ENCODE data around the gene MCTP1.

MCTP1 gene

GRCh38 chr5:94885931-94886330, 399.0 kb downstream of the MCTP1 start:
- DNase-seq = no peak
- no peaks in the 10 kb centered on the region for H3K4me1 ChIP-seq (ENCODE audit: control extremely low read depth in 1 of 4, control insufficient read depth in 4 of 4, insufficient read depth in 4 of 4, low read length in 3 of 4)
- H3K27me3 ChIP-seq (replicated peaks in 2 of 5; ENCODE audit: control insufficient read depth in 4 of 5, insufficient read depth in 5 of 5, low read length in 4 of 5) = no peaks in the 10 kb centered on the region
- no CpG with 5 or more reads among the region's 2 CpGs for WGBS (ENCODE audit: insufficient coverage)
- H3K27ac ChIP-seq (ENCODE audit: insufficient read depth in 1 of 2, low read depth in 1 of 2, low read length in 2 of 2, poor library complexity in 1 of 2, severe bottlenecking in 2 of 2) = no peak overlapping the region
- CTCF ChIA-PET = interaction anchor here (1.2 to 2.2 kb wide), 2 partner anchors 8 to 15 kb away, joined by 3 to 5 read pairs; no protein-coding TSS in a partner anchor
- H3K9me3 ChIP-seq (ENCODE audit: control extremely low read depth in 1 of 5, control insufficient read depth in 4 of 5, insufficient read depth in 2 of 5, low read depth in 1 of 5, low read length in 4 of 5) = no peaks in the 10 kb centered on the region
- peaks cover 0 to 7% (median 3%) of the 10 kb centered on the region in 4 experiments for H3K36me3 ChIP-seq (ENCODE audit: control insufficient read depth in 4 of 4, insufficient read depth in 4 of 4, low read length in 3 of 4)
- POLR2A ChIA-PET = no interaction called here
- no peak overlapping the region for H3K4me3 ChIP-seq (ENCODE audit: control insufficient read depth in 1 of 7, extremely low read depth in 1 of 7, insufficient read depth in 4 of 7, low read depth in 2 of 7, low read length in 6 of 7)

- CTCF ChIA-PET = interaction anchor here (2.2 kb wide), 1 partner anchor 9 kb away, joined by 5 read pairs; no protein-coding TSS in a partner anchor
These were observed 400.6 kb downstream of the MCTP1 start for GRCh38 chr5:94884311-94884710.

GRCh38 chr5:94872526-94872925, 412.4 kb downstream of the MCTP1 start:
- WGBS (ENCODE audit: insufficient coverage) = 100% methylated on average over 2 of the region's 4 CpGs
- DNase-seq = no peak
- Histone ChIP-seq H3K4me1 (ENCODE audit: control extremely low read depth in 1 of 4, control insufficient read depth in 4 of 4, insufficient read depth in 4 of 4, low read length in 3 of 4) (no peaks in the 10 kb centered on the region), H3K4me3 (ENCODE audit: control insufficient read depth in 1 of 7, extremely low read depth in 1 of 7, insufficient read depth in 4 of 7, low read depth in 2 of 7, low read length in 6 of 7) (no peak overlapping the region), H3K27me3 (replicated peaks in 2 of 5; ENCODE audit: control insufficient read depth in 4 of 5, insufficient read depth in 5 of 5, low read length in 4 of 5) (no peaks in the 10 kb centered on the region), H3K9me3 (ENCODE audit: control extremely low read depth in 1 of 5, control insufficient read depth in 4 of 5, insufficient read depth in 2 of 5, low read depth in 1 of 5, low read length in 4 of 5) (no peaks in the 10 kb centered on the region), H3K36me3 (ENCODE audit: control insufficient read depth in 4 of 4, insufficient read depth in 4 of 4, low read length in 3 of 4) (peaks cover 0 to 17% (median 8%) of the 10 kb centered on the region in 4 experiments), H3K27ac (ENCODE audit: insufficient read depth in 1 of 2, low read depth in 1 of 2, low read length in 2 of 2, poor library complexity in 1 of 2, severe bottlenecking in 2 of 2) (no peak overlapping the region)
- POLR2A ChIA-PET = no interaction called here
- CTCF ChIA-PET = no interaction called here

More at GRCh38 chr5:94884311-94884710, 400.6 kb downstream of the MCTP1 start:
- H3K9me3 ChIP-seq (ENCODE audit: control extremely low read depth in 1 of 5, control insufficient read depth in 4 of 5, insufficient read depth in 2 of 5, low read depth in 1 of 5, low read length in 4 of 5) = no peaks in the 10 kb centered on the region
- 100% methylated on average over 1 of the region's 9 CpGs for WGBS (ENCODE audit: insufficient coverage)
- POLR2A ChIA-PET = no interaction called here
- no peaks in the 10 kb centered on the region for H3K27me3 ChIP-seq (replicated peaks in 2 of 5; ENCODE audit: control insufficient read depth in 4 of 5, insufficient read depth in 5 of 5, low read length in 4 of 5)
- H3K4me3 ChIP-seq (ENCODE audit: control insufficient read depth in 1 of 7, extremely low read depth in 1 of 7, insufficient read depth in 4 of 7, low read depth in 2 of 7, low read length in 6 of 7) = no peak overlapping the region
- peaks cover 0 to 7% (median 3%) of the 10 kb centered on the region in 4 experiments for H3K36me3 ChIP-seq (ENCODE audit: control insufficient read depth in 4 of 4, insufficient read depth in 4 of 4, low read length in 3 of 4)
- H3K4me1 ChIP-seq (ENCODE audit: control extremely low read depth in 1 of 4, control insufficient read depth in 4 of 4, insufficient read depth in 4 of 4, low read length in 3 of 4) = no peaks in the 10 kb centered on the region
- H3K27ac ChIP-seq (ENCODE audit: insufficient read depth in 1 of 2, low read depth in 1 of 2, low read length in 2 of 2, poor library complexity in 1 of 2, severe bottlenecking in 2 of 2) = no peak overlapping the region
- DNase-seq = no peak

GRCh38 chr5:94870511-94871183, 414.2 kb downstream of the MCTP1 start:
- ChIA-PET CTCF (interaction anchor here (0.8 kb wide), 1 partner anchor 15 kb away, joined by 3 read pairs; no protein-coding TSS in a partner anchor), POLR2A (no interaction called here)
- H3K4me1 ChIP-seq (ENCODE audit: control extremely low read depth in 1 of 4, control insufficient read depth in 4 of 4, insufficient read depth in 4 of 4, low read length in 3 of 4) = no peaks in the 10 kb centered on the region
- H3K4me3 ChIP-seq (ENCODE audit: control insufficient read depth in 1 of 7, extremely low read depth in 1 of 7, insufficient read depth in 4 of 7, low read depth in 2 of 7, low read length in 6 of 7) = no peak overlapping the region
- H3K9me3 ChIP-seq (ENCODE audit: control extremely low read depth in 1 of 5, control insufficient read depth in 4 of 5, insufficient read depth in 2 of 5, low read depth in 1 of 5, low read length in 4 of 5) = no peaks in the 10 kb centered on the region
- peaks cover 2 to 22% (median 14%) of the 10 kb centered on the region in 4 experiments for H3K36me3 ChIP-seq (ENCODE audit: control insufficient read depth in 4 of 4, insufficient read depth in 4 of 4, low read length in 3 of 4)
- DNase-seq = no peak
- no peak overlapping the region for H3K27ac ChIP-seq (ENCODE audit: insufficient read depth in 1 of 2, low read depth in 1 of 2, low read length in 2 of 2, poor library complexity in 1 of 2, severe bottlenecking in 2 of 2)
- H3K27me3 ChIP-seq (replicated peaks in 2 of 5; ENCODE audit: control insufficient read depth in 4 of 5, insufficient read depth in 5 of 5, low read length in 4 of 5) = no peaks in the 10 kb centered on the region
- WGBS (ENCODE audit: insufficient coverage) = 99% methylated on average over 7 of the region's 13 CpGs

GRCh38 chr5:94869921-94870320, 415.0 kb downstream of the MCTP1 start:
- Histone ChIP-seq H3K4me3 (ENCODE audit: control insufficient read depth in 1 of 7, extremely low read depth in 1 of 7, insufficient read depth in 4 of 7, low read depth in 2 of 7, low read length in 6 of 7) (no peak overlapping the region), H3K27me3 (replicated peaks in 2 of 5; ENCODE audit: control insufficient read depth in 4 of 5, insufficient read depth in 5 of 5, low read length in 4 of 5) (no peaks in the 10 kb centered on the region), H3K36me3 (ENCODE audit: control insufficient read depth in 4 of 4, insufficient read depth in 4 of 4, low read length in 3 of 4) (peaks cover 2 to 19% (median 14%) of the 10 kb centered on the region in 4 experiments), H3K27ac (ENCODE audit: insufficient read depth in 1 of 2, low read depth in 1 of 2, low read length in 2 of 2, poor library complexity in 1 of 2, severe bottlenecking in 2 of 2) (no peak overlapping the region), H3K9me3 (ENCODE audit: control extremely low read depth in 1 of 5, control insufficient read depth in 4 of 5, insufficient read depth in 2 of 5, low read depth in 1 of 5, low read length in 4 of 5) (no peaks in the 10 kb centered on the region), H3K4me1 (ENCODE audit: control extremely low read depth in 1 of 4, control insufficient read depth in 4 of 4, insufficient read depth in 4 of 4, low read length in 3 of 4) (no peaks in the 10 kb centered on the region)
- WGBS (ENCODE audit: insufficient coverage) = 100% methylated on average over 2 of the region's 4 CpGs
- no peak for DNase-seq
- ChIA-PET POLR2A (no interaction called here), CTCF (no interaction called here)

GRCh38 chr5:94863951-94864350, 420.9 kb downstream of the MCTP1 start:
- Histone ChIP-seq H3K9me3 (ENCODE audit: control extremely low read depth in 1 of 5, control insufficient read depth in 4 of 5, insufficient read depth in 2 of 5, low read depth in 1 of 5, low read length in 4 of 5) (no peaks in the 10 kb centered on the region), H3K4me1 (ENCODE audit: control extremely low read depth in 1 of 4, control insufficient read depth in 4 of 4, insufficient read depth in 4 of 4, low read length in 3 of 4) (no peaks in the 10 kb centered on the region), H3K27ac (ENCODE audit: insufficient read depth in 1 of 2, low read depth in 1 of 2, low read length in 2 of 2, poor library complexity in 1 of 2, severe bottlenecking in 2 of 2) (no peak overlapping the region), H3K27me3 (replicated peaks in 2 of 5; ENCODE audit: control insufficient read depth in 4 of 5, insufficient read depth in 5 of 5, low read length in 4 of 5) (no peaks in the 10 kb centered on the region), H3K36me3 (ENCODE audit: control insufficient read depth in 4 of 4, insufficient read depth in 4 of 4, low read length in 3 of 4) (peaks cover 5 to 10% (median 7%) of the 10 kb centered on the region in 4 experiments), H3K4me3 (ENCODE audit: control insufficient read depth in 1 of 7, extremely low read depth in 1 of 7, insufficient read depth in 4 of 7, low read depth in 2 of 7, low read length in 6 of 7) (no peak overlapping the region)
- WGBS (ENCODE audit: insufficient coverage) = 100% methylated on average over 1 of the region's 3 CpGs
- no peak for DNase-seq
- ChIA-PET POLR2A (no interaction called here), CTCF (interaction anchor here (1.4 kb wide), 1 partner anchor 13 kb away, joined by 3 read pairs; no protein-coding TSS in a partner anchor)

GRCh38 chr5:94857111-94857510, 427.8 kb downstream of the MCTP1 start:
- Histone ChIP-seq H3K9me3 (ENCODE audit: control extremely low read depth in 1 of 5, control insufficient read depth in 4 of 5, insufficient read depth in 2 of 5, low read depth in 1 of 5, low read length in 4 of 5) (no peaks in the 10 kb centered on the region), H3K27ac (ENCODE audit: insufficient read depth in 1 of 2, low read depth in 1 of 2, low read length in 2 of 2, poor library complexity in 1 of 2, severe bottlenecking in 2 of 2) (no peak overlapping the region), H3K4me3 (ENCODE audit: control insufficient read depth in 1 of 7, extremely low read depth in 1 of 7, insufficient read depth in 4 of 7, low read depth in 2 of 7, low read length in 6 of 7) (no peak overlapping the region), H3K27me3 (replicated peaks in 2 of 5; ENCODE audit: control insufficient read depth in 4 of 5, insufficient read depth in 5 of 5, low read length in 4 of 5) (no peaks in the 10 kb centered on the region), H3K36me3 (ENCODE audit: control insufficient read depth in 4 of 4, insufficient read depth in 4 of 4, low read length in 3 of 4) (peaks cover 0 to 3% (median 0%) of the 10 kb centered on the region in 4 experiments), H3K4me1 (ENCODE audit: control extremely low read depth in 1 of 4, control insufficient read depth in 4 of 4, insufficient read depth in 4 of 4, low read length in 3 of 4) (peaks cover 0 to 6% (median 3%) of the 10 kb centered on the region in 4 experiments)
- ChIA-PET POLR2A (no interaction called here), CTCF (no interaction called here)
- no CpG with 5 or more reads among the region's 2 CpGs for WGBS (ENCODE audit: insufficient coverage)
- peak in 2 of 3 donors; percentile 36 to 51 for DNase-seq
